Fibroblast of lung (primary cell): Measurements from ENCODE around the gene MRPL33. TPM values are rescaled to one million over a fixed set of nuclear protein-coding genes. Genes with fewer than 3 reads are reported as not detected.

ENCODE experiments used
- DNase-seq, 2 donors: peaks; one replicate each; pipeline versions ENCODE4 v3.0.0 to v3.0.0-alpha.2; 2010; ENCODE audit warnings: low read depth in 2 of 2
- H2AFZ ChIP-seq: 2 replicates; pipeline ENCODE4 v1.5.1; 2012; ENCODE audit warnings: low read length, control low read depth, inconsistent platforms
- H3K27ac ChIP-seq: 2 replicates; pipeline ENCODE4 v1.5.1; 2011; ENCODE audit warnings: low read length, control low read depth; ENCODE audit not compliant: insufficient read depth
- H3K27me3 ChIP-seq: 2 replicates; pipeline ENCODE4 v1.5.1; 2011; ENCODE audit warnings: mild to moderate bottlenecking, low read length; ENCODE audit not compliant: control insufficient read depth, insufficient read depth
- H3K36me3 ChIP-seq: 2 replicates; pipeline ENCODE4 v1.5.1; 2011; ENCODE audit warnings: low read length; ENCODE audit not compliant: control insufficient read depth, insufficient read depth
- H3K4me1 ChIP-seq: 2 replicates; pipeline ENCODE4 v1.5.1; 2011; ENCODE audit warnings: low read length; ENCODE audit not compliant: control insufficient read depth, insufficient read depth; ENCODE audit errors: extremely low read depth
- H3K4me2 ChIP-seq: 2 replicates; pipeline ENCODE4 v1.5.1; 2011; ENCODE audit warnings: low read length, control low read depth; ENCODE audit not compliant: insufficient read depth; ENCODE audit errors: extremely low read depth
- H3K4me3 ChIP-seq, 4 experiments: fragments of 200-600 bp in 1 of 4; sonication (generic) in 1 of 4; replicated peaks in 1 of 4; 2 replicates each; pipeline ENCODE4 v1.5.1; 2011 to 2016; ENCODE audit warnings: low read length in 4 of 4, low read depth in 3 of 4, mild to moderate bottlenecking in 3 of 4, control low read depth in 2 of 4, inconsistent platforms in 1 of 4, mixed read lengths in 1 of 4; ENCODE audit not compliant: insufficient read depth in 1 of 4; ENCODE audit errors: control extremely low read depth in 1 of 4
- H3K79me2 ChIP-seq: 2 replicates; pipeline ENCODE4 v1.5.1; 2012; ENCODE audit warnings: mild to moderate bottlenecking, low read length, inconsistent platforms; ENCODE audit not compliant: control insufficient read depth, insufficient read depth
- H3K9ac ChIP-seq: 2 replicates; pipeline ENCODE4 v1.5.1; 2011; ENCODE audit warnings: mild to moderate bottlenecking, low read length, control low read depth; ENCODE audit not compliant: insufficient read depth
- H3K9me3 ChIP-seq: 2 replicates; pipeline ENCODE4 v1.5.1; 2012; ENCODE audit warnings: low read depth, low read length; ENCODE audit not compliant: control insufficient read depth, insufficient read depth
- H4K20me1 ChIP-seq: 2 replicates; pipeline ENCODE4 v1.5.1; 2011; ENCODE audit warnings: low read length; ENCODE audit not compliant: control insufficient read depth, insufficient read depth; ENCODE audit errors: extremely low read depth
- EZH2 ChIP-seq: IDR thresholded peaks from 2 replicates; pipeline ENCODE4 v1.5.1; 2012; ENCODE audit warnings: low read length, control low read depth, mild to moderate bottlenecking; ENCODE audit errors: missing control alignments
- polyA plus RNA-seq, 2 donors: library from polyadenylated mRNA; depleted of rRNA in 1 of 2; stranded (reverse) in 1 of 2; unstranded in 1 of 2; fragments of >200 nt; gene quantifications; 2 replicates each; pipeline ENCODE4 v1.2.1, GENCODE V29; 2011 to 2012; ENCODE audit warnings: missing spikeins in 1 of 2
- total RNA-seq: library from RNA; depleted of rRNA; stranded (reverse); fragments of >200 nt; gene quantifications from 2 replicates; pipeline ENCODE4 v1.2.1, GENCODE V29; 2014
- TF ChIP-seq, protein P1 (sequence below), 2 donors: IDR thresholded peaks in 1 of 2; conservative IDR thresholded peaks in 1 of 2; 1 replicate in 1 of 2; 2 replicates in 1 of 2; pipeline ENCODE4 v1.5.1; 2011 to 2012; ENCODE audit warnings: low read length in 2 of 2, control low read depth in 1 of 2, inconsistent platforms in 1 of 2, low read depth in 1 of 2, mild to moderate bottlenecking in 1 of 2

Gene MRPL33
- total and polyA plus RNA-seq, 2 donors (not counting 1 experiment from before 2014, with no cell fraction given), result 85.9 to 178 TPM

GRCh38 chr2:27735263-27735904 lies 36.1 kb upstream of the MRPL33 start:
- Histone ChIP-seq H3K4me1 (peaks cover 3% of the 10 kb centered on the region), H3K27me3 (no peaks in the 10 kb centered on the region), H4K20me1 (no peaks in the 10 kb centered on the region), H3K36me3 (no peaks in the 10 kb centered on the region), H3K27ac (peak overlapping the region; percentile 44), H3K4me3 (peak overlapping the region in 3 of 4 experiments; percentile 17 to 47 (median 40)), H3K79me2 (no peaks in the 10 kb centered on the region), H2AFZ (peak overlapping the region; percentile 75), H3K9ac (peak overlapping the region; percentile 35), H3K4me2 (peak overlapping the region; percentile 79), H3K9me3 (no peaks in the 10 kb centered on the region)
- TF ChIP-seq EZH2, result no peak
- TF ChIP-seq, protein P1, sequence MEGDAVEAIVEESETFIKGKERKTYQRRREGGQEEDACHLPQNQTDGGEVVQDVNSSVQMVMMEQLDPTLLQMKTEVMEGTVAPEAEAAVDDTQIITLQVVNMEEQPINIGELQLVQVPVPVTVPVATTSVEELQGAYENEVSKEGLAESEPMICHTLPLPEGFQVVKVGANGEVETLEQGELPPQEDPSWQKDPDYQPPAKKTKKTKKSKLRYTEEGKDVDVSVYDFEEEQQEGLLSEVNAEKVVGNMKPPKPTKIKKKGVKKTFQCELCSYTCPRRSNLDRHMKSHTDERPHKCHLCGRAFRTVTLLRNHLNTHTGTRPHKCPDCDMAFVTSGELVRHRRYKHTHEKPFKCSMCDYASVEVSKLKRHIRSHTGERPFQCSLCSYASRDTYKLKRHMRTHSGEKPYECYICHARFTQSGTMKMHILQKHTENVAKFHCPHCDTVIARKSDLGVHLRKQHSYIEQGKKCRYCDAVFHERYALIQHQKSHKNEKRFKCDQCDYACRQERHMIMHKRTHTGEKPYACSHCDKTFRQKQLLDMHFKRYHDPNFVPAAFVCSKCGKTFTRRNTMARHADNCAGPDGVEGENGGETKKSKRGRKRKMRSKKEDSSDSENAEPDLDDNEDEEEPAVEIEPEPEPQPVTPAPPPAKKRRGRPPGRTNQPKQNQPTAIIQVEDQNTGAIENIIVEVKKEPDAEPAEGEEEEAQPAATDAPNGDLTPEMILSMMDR (conservative IDR thresholded peaks at IDR 0.05 in 1 of 2, IDR thresholded peaks at IDR 0.05 in 1 of 2; ENCODE audit: low read depth in 1 of 2, low read length in 2 of 2), result no peak
- peak; percentile 67 to 85 for DNase-seq

DNA sequence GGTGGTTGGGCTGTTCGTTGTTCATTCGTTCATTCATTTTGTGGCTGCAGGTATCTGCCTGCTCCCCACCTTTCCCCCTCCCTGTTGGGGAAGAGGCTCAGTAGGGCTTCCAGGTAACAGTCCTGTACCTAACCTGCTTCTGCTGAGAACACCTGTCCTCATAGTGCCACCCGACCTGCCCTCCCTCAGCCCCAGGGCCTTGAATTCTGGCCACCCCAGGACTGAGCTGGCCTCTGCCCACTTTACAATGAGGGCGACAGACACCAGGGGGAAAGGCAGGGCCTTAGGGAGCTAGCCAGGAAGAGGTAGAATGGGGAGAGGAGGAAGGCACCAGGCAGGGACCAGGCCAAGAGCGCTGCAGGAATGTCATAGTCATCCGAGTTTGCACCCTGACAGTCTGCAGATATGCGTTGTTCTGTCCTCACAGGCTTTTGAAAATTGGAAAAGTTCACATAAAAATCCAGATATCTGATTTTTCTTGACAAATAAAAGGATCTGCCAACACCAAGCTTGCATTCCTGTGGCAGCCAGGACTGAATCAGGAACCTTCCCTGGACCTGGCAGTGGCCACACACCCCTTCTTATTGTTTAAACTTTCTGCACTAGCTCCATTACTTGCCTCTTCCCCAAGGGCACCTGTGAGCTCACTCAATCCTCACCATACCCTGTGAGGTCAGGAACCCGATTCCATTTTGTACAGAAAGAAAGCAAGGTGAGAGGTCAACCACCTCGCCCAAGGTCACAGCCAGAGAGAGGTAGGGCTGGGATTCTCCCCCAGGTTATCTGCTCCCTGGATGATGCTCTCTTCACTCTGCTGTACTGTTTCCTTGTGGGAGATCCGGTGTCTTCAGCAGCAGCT lies 35.3 kb upstream of the MRPL33 start:
- peak overlapping the region; percentile 44 for H3K27ac ChIP-seq
- H3K27me3 ChIP-seq, result no peaks in the 10 kb centered on the region
- no peak for TF ChIP-seq EZH2
- TF ChIP-seq, protein P1 (conservative IDR thresholded peaks at IDR 0.05 in 1 of 2, IDR thresholded peaks at IDR 0.05 in 1 of 2; ENCODE audit: low read depth in 1 of 2, low read length in 2 of 2), result no peak
- H3K9ac ChIP-seq, result peak overlapping the region; percentile 11
- H3K36me3 ChIP-seq, result no peaks in the 10 kb centered on the region
- H3K79me2 ChIP-seq, result no peaks in the 10 kb centered on the region
- H2AFZ ChIP-seq, result peak overlapping the region; percentile 74
- no peak overlapping the region for H3K4me3 ChIP-seq
- H3K9me3 ChIP-seq, result no peaks in the 10 kb centered on the region
- peak in 1 of 2 donors; percentile 38 for DNase-seq
- no peak overlapping the region for H3K4me2 ChIP-seq
- no peaks in the 10 kb centered on the region for H4K20me1 ChIP-seq
- H3K4me1 ChIP-seq, result peaks cover 3% of the 10 kb centered on the region

DNA sequence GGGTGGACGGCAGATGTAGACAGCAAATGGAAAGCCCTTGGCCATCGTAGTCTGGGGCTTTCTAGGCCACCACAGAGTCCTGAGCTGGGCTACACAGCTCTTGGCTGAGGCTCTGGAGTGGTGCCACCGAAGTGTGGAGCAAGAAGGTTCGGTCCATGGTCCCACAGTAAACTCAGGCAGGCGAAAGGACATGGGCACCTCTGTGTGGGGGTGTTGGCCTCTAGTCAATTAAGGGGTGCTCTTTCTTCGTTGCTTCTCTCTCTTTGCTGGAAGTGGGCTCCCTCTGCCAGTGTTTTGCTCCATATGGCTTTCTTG lies 34.7 kb upstream of the MRPL33 start:
- no peak for TF ChIP-seq EZH2
- TF ChIP-seq, protein P1 (conservative IDR thresholded peaks at IDR 0.05 in 1 of 2, IDR thresholded peaks at IDR 0.05 in 1 of 2; ENCODE audit: low read depth in 1 of 2, low read length in 2 of 2), result no peak
- no peaks in the 10 kb centered on the region for H3K79me2 ChIP-seq
- no peaks in the 10 kb centered on the region for H3K9me3 ChIP-seq
- H3K27me3 ChIP-seq, result no peaks in the 10 kb centered on the region
- DNase-seq, result no peak
- H4K20me1 ChIP-seq, result no peaks in the 10 kb centered on the region
- H3K27ac ChIP-seq, result no peak overlapping the region
- no peak overlapping the region for H3K9ac ChIP-seq
- no peak overlapping the region for H3K4me3 ChIP-seq
- peaks cover 3% of the 10 kb centered on the region for H3K4me1 ChIP-seq
- H3K36me3 ChIP-seq, result no peaks in the 10 kb centered on the region
- H2AFZ ChIP-seq, result no peak overlapping the region
- H3K4me2 ChIP-seq, result no peak overlapping the region
